ENCODE results near the gene IFT80. TPM values are rescaled to one million over a fixed set of nuclear protein-coding genes. Genes with fewer than 3 reads are reported as not detected.
"Not testable (repeated sequence)": the region's sequence is repeated elsewhere in the genome, so short reads cannot be mapped to it uniquely, and the experiment has no call there.

IFT80 gene
- total and polyA plus RNA-seq, 2 donors (not counting 1 experiment from before 2014, with no cell fraction given) = 38.4 to 75.0 TPM

- Histone ChIP-seq H3K4me2 (ENCODE audit: extremely low read depth, insufficient read depth, low read length) (no peak overlapping the region), H4K20me1 (ENCODE audit: control insufficient read depth, extremely low read depth, insufficient read depth, low read length) (no peaks in the 10 kb centered on the region), H3K27ac (ENCODE audit: insufficient read depth, low read length) (no peak overlapping the region), H3K27me3 (ENCODE audit: control insufficient read depth, insufficient read depth, low read length) (no peaks in the 10 kb centered on the region), H3K79me2 (ENCODE audit: control insufficient read depth, insufficient read depth, low read length) (no peaks in the 10 kb centered on the region), H3K9ac (ENCODE audit: insufficient read depth, low read length) (no peak overlapping the region), H3K4me3 (replicated peaks in 1 of 4; ENCODE audit: control extremely low read depth in 1 of 4, insufficient read depth in 1 of 4, low read depth in 3 of 4, low read length in 4 of 4) (no peak overlapping the region), H2AFZ (ENCODE audit: low read length) (no peak overlapping the region), H3K4me1 (ENCODE audit: control insufficient read depth, extremely low read depth, insufficient read depth, low read length) (no peaks in the 10 kb centered on the region), H3K36me3 (ENCODE audit: control insufficient read depth, insufficient read depth, low read length) (no peaks in the 10 kb centered on the region), H3K9me3 (ENCODE audit: control insufficient read depth, insufficient read depth, low read depth, low read length) (no peaks in the 10 kb centered on the region)
- TF ChIP-seq CTCF (conservative IDR thresholded peaks at IDR 0.05 in 1 of 2, IDR thresholded peaks at IDR 0.05 in 1 of 2; ENCODE audit: low read depth in 1 of 2, low read length in 2 of 2) = no peak
- no peak for TF ChIP-seq EZH2 (IDR thresholded peaks at IDR 0.05; ENCODE audit: low read length, missing control alignments)
- no peak for DNase-seq (ENCODE audit: low read depth in 2 of 2)
Observed at GRCh38 chr3:160365869-160366522, 33.0 kb downstream of the IFT80 start.

- not testable (repeated sequence) for H4K20me1 ChIP-seq (ENCODE audit: control insufficient read depth, extremely low read depth, insufficient read depth, low read length); H3K36me3 ChIP-seq (ENCODE audit: control insufficient read depth, insufficient read depth, low read length); H2AFZ ChIP-seq (ENCODE audit: low read length); H3K4me3 ChIP-seq (replicated peaks in 1 of 4; ENCODE audit: control extremely low read depth in 1 of 4, insufficient read depth in 1 of 4, low read depth in 3 of 4, low read length in 4 of 4); DNase-seq (ENCODE audit: low read depth in 2 of 2); H3K79me2 ChIP-seq (ENCODE audit: control insufficient read depth, insufficient read depth, low read length); H3K4me1 ChIP-seq (ENCODE audit: control insufficient read depth, extremely low read depth, insufficient read depth, low read length); H3K27me3 ChIP-seq (ENCODE audit: control insufficient read depth, insufficient read depth, low read length); H3K4me2 ChIP-seq (ENCODE audit: extremely low read depth, insufficient read depth, low read length); H3K9me3 ChIP-seq (ENCODE audit: control insufficient read depth, insufficient read depth, low read depth, low read length); H3K27ac ChIP-seq (ENCODE audit: insufficient read depth, low read length); H3K9ac ChIP-seq (ENCODE audit: insufficient read depth, low read length)
Observed at GRCh38 chr3:160362896-160363295, 36.1 kb downstream of the IFT80 start.

- Histone ChIP-seq H3K79me2 (ENCODE audit: control insufficient read depth, insufficient read depth, low read length) (no peaks in the 10 kb centered on the region), H3K4me3 (replicated peaks in 1 of 4; ENCODE audit: control extremely low read depth in 1 of 4, insufficient read depth in 1 of 4, low read depth in 3 of 4, low read length in 4 of 4) (no peak overlapping the region), H3K4me2 (ENCODE audit: extremely low read depth, insufficient read depth, low read length) (no peak overlapping the region), H3K9me3 (ENCODE audit: control insufficient read depth, insufficient read depth, low read depth, low read length) (no peaks in the 10 kb centered on the region), H3K27ac (ENCODE audit: insufficient read depth, low read length) (no peak overlapping the region), H3K27me3 (ENCODE audit: control insufficient read depth, insufficient read depth, low read length) (no peaks in the 10 kb centered on the region), H2AFZ (ENCODE audit: low read length) (no peak overlapping the region), H3K4me1 (ENCODE audit: control insufficient read depth, extremely low read depth, insufficient read depth, low read length) (no peaks in the 10 kb centered on the region), H4K20me1 (ENCODE audit: control insufficient read depth, extremely low read depth, insufficient read depth, low read length) (no peaks in the 10 kb centered on the region), H3K9ac (ENCODE audit: insufficient read depth, low read length) (no peak overlapping the region), H3K36me3 (ENCODE audit: control insufficient read depth, insufficient read depth, low read length) (no peaks in the 10 kb centered on the region)
- no peak for DNase-seq (ENCODE audit: low read depth in 2 of 2)
- no peak for TF ChIP-seq CTCF (conservative IDR thresholded peaks at IDR 0.05 in 1 of 2, IDR thresholded peaks at IDR 0.05 in 1 of 2; ENCODE audit: low read depth in 1 of 2, low read length in 2 of 2)
- TF ChIP-seq EZH2 (IDR thresholded peaks at IDR 0.05; ENCODE audit: low read length, missing control alignments) = no peak
Observed at GRCh38 chr3:160355826-160356225, 43.2 kb downstream of the IFT80 start.

All from fibroblast of lung (primary cell).